Measurements from ENCODE around the gene TLR5. TPM values are rescaled to one million over a fixed set of nuclear protein-coding genes. Genes with fewer than 3 reads are reported as not detected.

The TLR5 gene
- total and polyA plus RNA-seq, 2 experiments from 2014 or later, result 1.5 to 1.9 TPM

GRCh38 chr1:223180731-223181321 lies 37.8 kb upstream of the TLR5 start:
- no peak overlapping the region for H3K4me2 ChIP-seq
- H3K79me2 ChIP-seq, result no peaks in the 10 kb centered on the region
- H3K36me3 ChIP-seq (replicated peaks; ENCODE audit: insufficient read depth, low read depth), result no peaks in the 10 kb centered on the region
- no peaks in the 10 kb centered on the region for H3K9me3 ChIP-seq (ENCODE audit: low read depth)
- TF ChIP-seq EZH2phosphoT487 (IDR thresholded peaks at IDR 0.05; ENCODE audit: low read depth, severe bottlenecking, unreplicated experiment) (no peak), EZH2 (IDR thresholded peaks at IDR 0.05; ENCODE audit: borderline replicate concordance) (no peak)
- TF ChIP-seq, protein P1, sequence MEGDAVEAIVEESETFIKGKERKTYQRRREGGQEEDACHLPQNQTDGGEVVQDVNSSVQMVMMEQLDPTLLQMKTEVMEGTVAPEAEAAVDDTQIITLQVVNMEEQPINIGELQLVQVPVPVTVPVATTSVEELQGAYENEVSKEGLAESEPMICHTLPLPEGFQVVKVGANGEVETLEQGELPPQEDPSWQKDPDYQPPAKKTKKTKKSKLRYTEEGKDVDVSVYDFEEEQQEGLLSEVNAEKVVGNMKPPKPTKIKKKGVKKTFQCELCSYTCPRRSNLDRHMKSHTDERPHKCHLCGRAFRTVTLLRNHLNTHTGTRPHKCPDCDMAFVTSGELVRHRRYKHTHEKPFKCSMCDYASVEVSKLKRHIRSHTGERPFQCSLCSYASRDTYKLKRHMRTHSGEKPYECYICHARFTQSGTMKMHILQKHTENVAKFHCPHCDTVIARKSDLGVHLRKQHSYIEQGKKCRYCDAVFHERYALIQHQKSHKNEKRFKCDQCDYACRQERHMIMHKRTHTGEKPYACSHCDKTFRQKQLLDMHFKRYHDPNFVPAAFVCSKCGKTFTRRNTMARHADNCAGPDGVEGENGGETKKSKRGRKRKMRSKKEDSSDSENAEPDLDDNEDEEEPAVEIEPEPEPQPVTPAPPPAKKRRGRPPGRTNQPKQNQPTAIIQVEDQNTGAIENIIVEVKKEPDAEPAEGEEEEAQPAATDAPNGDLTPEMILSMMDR (IDR thresholded peaks at IDR 0.05; ENCODE audit: poor library complexity), result no peak
- no peak for DNase-seq (ENCODE audit: low spot score)
- H3K27me3 ChIP-seq, result no peaks in the 10 kb centered on the region
- no peaks in the 10 kb centered on the region for H4K20me1 ChIP-seq (ENCODE audit: insufficient read depth, poor library complexity, severe bottlenecking)
- H3K27ac ChIP-seq, result no peak overlapping the region
- H3K9me2 ChIP-seq (replicated peaks; ENCODE audit: insufficient read depth), result no peaks in the 10 kb centered on the region
- H3K4me3 ChIP-seq, result no peak overlapping the region
- no peak overlapping the region for H2AFZ ChIP-seq
- WGBS (ENCODE audit: low lambda C conversion rate, missing lambda C conversion rate), result 72% methylated on average over 5 of the region's 5 CpGs
- peaks cover 7% of the 10 kb centered on the region for H3K4me1 ChIP-seq (ENCODE audit: insufficient read depth)

GRCh38 chr1:223179786-223180185 lies 36.7 kb upstream of the TLR5 start:
- Histone ChIP-seq H3K27ac (no peak overlapping the region), H3K27me3 (no peaks in the 10 kb centered on the region), H3K4me3 (no peak overlapping the region), H3K9me2 (replicated peaks; ENCODE audit: insufficient read depth) (no peaks in the 10 kb centered on the region), H3K79me2 (no peaks in the 10 kb centered on the region), H4K20me1 (ENCODE audit: insufficient read depth, poor library complexity, severe bottlenecking) (no peaks in the 10 kb centered on the region), H2AFZ (no peak overlapping the region), H3K4me2 (no peak overlapping the region), H3K36me3 (replicated peaks; ENCODE audit: insufficient read depth, low read depth) (no peaks in the 10 kb centered on the region), H3K9me3 (ENCODE audit: low read depth) (no peaks in the 10 kb centered on the region), H3K4me1 (ENCODE audit: insufficient read depth) (peaks cover 7% of the 10 kb centered on the region)
- no peak for DNase-seq (ENCODE audit: low spot score)
- no peak for TF ChIP-seq EZH2 (IDR thresholded peaks at IDR 0.05; ENCODE audit: borderline replicate concordance)
- TF ChIP-seq, protein P1 (IDR thresholded peaks at IDR 0.05; ENCODE audit: poor library complexity), result no peak
- 95% methylated on average over 1 of the region's 1 CpG for WGBS (ENCODE audit: low lambda C conversion rate, missing lambda C conversion rate)

DNA sequence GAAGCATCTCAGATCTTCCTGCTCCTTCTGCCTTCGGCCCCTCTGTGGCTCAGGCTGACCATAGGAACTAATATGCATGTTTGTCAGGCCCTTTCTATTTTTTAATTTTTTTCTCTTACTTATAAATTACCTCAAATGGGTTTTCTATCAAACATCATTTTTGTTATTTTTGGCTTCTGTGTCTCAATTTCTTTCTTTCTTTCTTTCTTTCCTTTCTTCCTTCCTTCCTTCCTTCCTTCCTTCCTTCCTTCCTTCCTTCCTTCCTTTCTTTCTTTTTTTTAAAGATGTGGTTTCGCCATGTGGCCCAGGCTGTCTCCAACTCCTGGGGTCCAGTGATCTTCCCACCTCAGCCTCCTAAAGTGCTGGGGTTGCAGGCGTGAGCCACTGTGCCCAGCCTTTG lies 36.2 kb upstream of the TLR5 start:
- no peaks in the 10 kb centered on the region for H3K9me2 ChIP-seq (replicated peaks; ENCODE audit: insufficient read depth)
- no peaks in the 10 kb centered on the region for H3K27me3 ChIP-seq
- H3K79me2 ChIP-seq, result no peaks in the 10 kb centered on the region
- no peak for DNase-seq (ENCODE audit: low spot score)
- no peak overlapping the region for H3K27ac ChIP-seq
- H3K4me3 ChIP-seq, result no peak overlapping the region
- no peak overlapping the region for H3K4me2 ChIP-seq
- WGBS (ENCODE audit: low lambda C conversion rate, missing lambda C conversion rate), result 95% methylated on average over 3 of the region's 3 CpGs
- H3K9me3 ChIP-seq (ENCODE audit: low read depth), result no peaks in the 10 kb centered on the region
- TF ChIP-seq EZH2 (IDR thresholded peaks at IDR 0.05; ENCODE audit: borderline replicate concordance) (no peak), EZH2phosphoT487 (IDR thresholded peaks at IDR 0.05; ENCODE audit: low read depth, severe bottlenecking, unreplicated experiment) (no peak)
- TF ChIP-seq, protein P1 (IDR thresholded peaks at IDR 0.05; ENCODE audit: poor library complexity), result no peak
- no peaks in the 10 kb centered on the region for H3K36me3 ChIP-seq (replicated peaks; ENCODE audit: insufficient read depth, low read depth)
- no peaks in the 10 kb centered on the region for H4K20me1 ChIP-seq (ENCODE audit: insufficient read depth, poor library complexity, severe bottlenecking)
- peaks cover 7% of the 10 kb centered on the region for H3K4me1 ChIP-seq (ENCODE audit: insufficient read depth)
- H2AFZ ChIP-seq, result no peak overlapping the region
